NT2/D1 (cell line): ENCODE measurements around the gene CAGE1.

Experiments
- SUZ12 ChIP-seq: IDR thresholded peaks from 2 replicates; pipeline ENCODE4 v1.6.1; 2011; ENCODE audit not compliant: insufficient read length, insufficient read depth; ENCODE audit errors: extremely low read depth
- YY1 ChIP-seq: IDR thresholded peaks from 2 replicates; pipeline ENCODE4 v1.6.1; 2011; ENCODE audit not compliant: insufficient read length, insufficient read depth
- ZNF274 ChIP-seq: IDR thresholded peaks from 2 replicates; pipeline ENCODE4 v1.6.1; 2011; ENCODE audit warnings: mild to moderate bottlenecking, low read depth, low read length

- TF ChIP-seq SUZ12 (no peak), YY1 (no peak), ZNF274 (no peak)
These were observed 28.1 kb upstream of the CAGE1 start for GRCh38 chr6:7417684-7418083.
